Measurements from ENCODE around the gene MPPED2. TPM values are rescaled to one million over a fixed set of nuclear protein-coding genes. Genes with fewer than 3 reads are reported as not detected.

The MPPED2 gene
- total RNA-seq, 1 experiment from 2014 or later = 4.7 TPM

GRCh38 chr11:30481796-30482195 lies 104.4 kb downstream of the MPPED2 start:
- Histone ChIP-seq H3K27me3 (ENCODE audit: insufficient read depth, low read length) (no peaks in the 10 kb centered on the region), H2BK15ac (ENCODE audit: low read depth, low read length) (no peak overlapping the region), H3K4ac (ENCODE audit: low read depth, low read length) (no peak overlapping the region), H3K9me3 (ENCODE audit: control insufficient read depth, low read depth, low read length) (no peaks in the 10 kb centered on the region), H2AK5ac (ENCODE audit: insufficient read length, low read length) (no peak overlapping the region), H2BK120ac (ENCODE audit: low read depth, low read length, poor library complexity, severe bottlenecking) (no peak overlapping the region), H3K27ac (ENCODE audit: insufficient read length, low read depth, low read length) (no peak overlapping the region), H4K5ac (ENCODE audit: insufficient read length, low read depth, low read length) (no peak overlapping the region), H3T11ph (ENCODE audit: low read length) (no peak overlapping the region), H2AFZ (ENCODE audit: low read length) (no peak overlapping the region), H2BK12ac (ENCODE audit: insufficient read length, low read depth, low read length) (no peak overlapping the region), H2BK5ac (ENCODE audit: insufficient read length, low read length) (no peak overlapping the region), H3K56ac (ENCODE audit: insufficient read length, low read depth, low read length) (no peak overlapping the region), H3K18ac (ENCODE audit: insufficient read length, low read depth, low read length) (no peak overlapping the region), H3K79me1 (ENCODE audit: insufficient read depth, low read depth, low read length, poor library complexity, severe bottlenecking) (no peaks in the 10 kb centered on the region), H3K4me2 (ENCODE audit: insufficient read depth, insufficient read length, low read length) (no peak overlapping the region), H4K91ac (ENCODE audit: insufficient read length, low read depth, low read length) (no peak overlapping the region), H3K9ac (ENCODE audit: extremely low read depth, insufficient read length, low read length) (no peak overlapping the region), H3K79me2 (ENCODE audit: insufficient read depth, low read length) (no peaks in the 10 kb centered on the region), H3K4me1 (ENCODE audit: insufficient read depth, low read length) (peaks cover 11% of the 10 kb centered on the region; the same call in 1 of the 2 replicates), H3K23me2 (ENCODE audit: insufficient read length, low read depth, low read length, poor library complexity, severe bottlenecking) (no peaks in the 10 kb centered on the region), H4K8ac (replicated peaks; ENCODE audit: insufficient read length, low read depth, low read length) (no peak overlapping the region), H2BK20ac (ENCODE audit: low read depth, low read length, poor library complexity, severe bottlenecking) (no peak overlapping the region), H4K20me1 (ENCODE audit: control insufficient read depth, insufficient read depth, insufficient read length) (no peaks in the 10 kb centered on the region), H3K14ac (ENCODE audit: insufficient read depth, low read length) (no peak overlapping the region), H3K23ac (ENCODE audit: insufficient read length, low read depth, low read length) (no peak overlapping the region)
- no peak for TF ChIP-seq CTCF (conservative IDR thresholded peaks at IDR 0.05)
- no CpG with 5 or more reads among the region's 4 CpGs for WGBS (ENCODE audit: extremely low coverage, insufficient read length, low lambda C conversion rate)
- Mint-ChIP-seq H3K4me3 (no peak overlapping the region), H3K36me3 (ENCODE audit: insufficient read depth in 1 of 3, low read depth in 3 of 3) (no peaks in the 10 kb centered on the region), H3K9me3 (no peaks in the 10 kb centered on the region), H3K27ac (peak overlapping the region in 1 of 3 experiments; percentile 25; a peak in 1 of 7 replicates), H3K4me1 (peaks cover 50 to 55% of the 10 kb centered on the region in 2 experiments), H3K27me3 (ENCODE audit: low read depth) (no peaks in the 10 kb centered on the region)
- no peak for DNase-seq

Data from H9 (cell line).